Fibroblast of mammary gland (primary cell): ENCODE results near the gene PREP.
A peak's percentile ranks its signal among the peaks of the same experiment; 100 is the strongest.

Experiments used
- DNase-seq: peaks from one replicate; pipeline ENCODE4 v3.0.0-alpha.2; 2010; ENCODE audit warnings: low read depth
- H3K4me3 ChIP-seq: 2 replicates; pipeline ENCODE4 v1.5.1; 2011; ENCODE audit warnings: low read depth, mild to moderate bottlenecking, low read length, moderate library complexity; ENCODE audit not compliant: control insufficient read depth
- TF ChIP-seq, protein P1 (sequence below): conservative IDR thresholded peaks from 2 replicates; pipeline ENCODE4 v1.5.1; 2011; ENCODE audit warnings: low read depth, low read length, inconsistent platforms; ENCODE audit not compliant: control insufficient read depth, insufficient read depth

The PREP gene

DNA sequence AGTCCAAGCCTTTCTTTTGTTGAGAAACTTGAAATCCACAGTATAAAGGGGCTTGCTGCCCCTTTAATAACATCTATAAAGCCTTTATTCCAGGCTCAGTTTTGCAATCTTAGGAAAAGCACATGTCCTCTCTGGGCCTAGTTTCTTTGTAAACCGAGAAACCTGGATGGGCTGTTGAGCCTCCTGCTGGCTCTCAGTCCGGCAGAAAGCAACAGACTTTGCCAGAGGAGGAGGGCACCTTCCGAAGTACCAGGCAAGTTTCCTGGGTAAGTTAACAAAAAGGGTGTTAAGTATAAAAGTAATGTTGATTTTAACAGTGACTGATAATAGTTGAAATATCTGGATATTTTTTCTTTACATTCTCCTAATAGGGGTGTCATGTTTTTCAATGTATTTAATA, 124.1 kb downstream of the PREP start:
- TF ChIP-seq, protein P1, sequence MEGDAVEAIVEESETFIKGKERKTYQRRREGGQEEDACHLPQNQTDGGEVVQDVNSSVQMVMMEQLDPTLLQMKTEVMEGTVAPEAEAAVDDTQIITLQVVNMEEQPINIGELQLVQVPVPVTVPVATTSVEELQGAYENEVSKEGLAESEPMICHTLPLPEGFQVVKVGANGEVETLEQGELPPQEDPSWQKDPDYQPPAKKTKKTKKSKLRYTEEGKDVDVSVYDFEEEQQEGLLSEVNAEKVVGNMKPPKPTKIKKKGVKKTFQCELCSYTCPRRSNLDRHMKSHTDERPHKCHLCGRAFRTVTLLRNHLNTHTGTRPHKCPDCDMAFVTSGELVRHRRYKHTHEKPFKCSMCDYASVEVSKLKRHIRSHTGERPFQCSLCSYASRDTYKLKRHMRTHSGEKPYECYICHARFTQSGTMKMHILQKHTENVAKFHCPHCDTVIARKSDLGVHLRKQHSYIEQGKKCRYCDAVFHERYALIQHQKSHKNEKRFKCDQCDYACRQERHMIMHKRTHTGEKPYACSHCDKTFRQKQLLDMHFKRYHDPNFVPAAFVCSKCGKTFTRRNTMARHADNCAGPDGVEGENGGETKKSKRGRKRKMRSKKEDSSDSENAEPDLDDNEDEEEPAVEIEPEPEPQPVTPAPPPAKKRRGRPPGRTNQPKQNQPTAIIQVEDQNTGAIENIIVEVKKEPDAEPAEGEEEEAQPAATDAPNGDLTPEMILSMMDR: no peak
- H3K4me3 ChIP-seq: no peak overlapping the region
- DNase-seq: no peak

DNA sequence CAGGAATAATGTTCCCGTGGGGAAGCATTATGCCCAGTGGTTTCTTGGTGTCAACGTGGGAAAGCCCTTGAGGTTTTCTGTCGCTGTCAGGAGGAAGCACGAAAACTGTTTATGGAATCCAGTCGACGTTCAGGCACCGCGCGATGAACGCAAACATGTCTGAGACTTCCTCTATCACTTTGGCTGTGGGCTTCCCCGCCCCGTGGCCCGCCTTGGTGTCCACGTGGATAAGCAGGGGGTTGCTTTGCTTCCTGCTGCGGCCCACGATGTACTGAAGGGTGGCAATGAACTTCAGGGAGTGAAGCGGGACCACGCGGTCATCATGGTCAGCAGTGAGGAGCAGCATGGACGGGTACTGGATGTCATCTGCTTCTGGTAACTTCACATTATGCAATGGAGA, 124.8 kb downstream of the PREP start:
- TF ChIP-seq, protein P1: no peak
- no peak overlapping the region for H3K4me3 ChIP-seq

DNA sequence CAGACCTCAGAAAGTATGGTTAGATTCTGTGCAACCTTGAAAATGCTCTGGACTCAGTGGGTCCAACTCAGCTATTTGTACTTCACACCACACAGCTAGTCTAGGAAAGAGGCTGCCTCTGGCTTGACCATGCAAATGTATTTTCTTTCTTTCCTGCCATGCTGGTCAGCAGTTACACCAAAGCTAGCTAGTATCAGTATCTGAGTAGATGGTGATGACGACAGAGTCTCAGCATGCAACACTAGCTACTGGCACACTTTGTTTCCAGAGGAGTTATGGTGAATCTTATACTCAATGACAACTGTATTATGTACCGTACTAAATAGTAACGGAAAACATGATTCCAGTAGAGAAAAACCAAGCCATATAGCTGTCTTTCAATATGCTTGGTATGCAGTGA, 126.5 kb downstream of the PREP start:
- TF ChIP-seq, protein P1: no peak
- no peak overlapping the region for H3K4me3 ChIP-seq
- DNase-seq: peak; percentile 10

More for the DNA sequence above, 124.8 kb downstream of the PREP start:
- no peak for DNase-seq

DNA sequence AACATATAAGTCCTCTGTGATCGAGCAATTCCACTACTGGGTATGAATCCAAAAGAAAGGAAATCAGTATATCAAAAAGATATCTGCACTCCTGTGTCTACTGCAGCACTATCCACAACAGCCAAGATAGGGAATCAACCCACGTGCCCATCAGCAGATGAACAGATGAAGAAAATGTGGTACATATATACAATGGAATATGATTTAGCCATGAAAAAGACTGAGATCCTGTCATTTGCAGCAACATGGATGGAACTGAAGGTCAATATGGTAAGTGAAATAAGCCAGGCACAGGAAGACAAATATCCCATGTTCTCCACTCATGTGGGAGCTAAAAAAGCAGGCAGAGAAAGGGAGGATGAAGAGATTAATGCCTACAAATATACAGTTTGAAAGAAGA, 127.3 kb downstream of the PREP start:
- TF ChIP-seq, protein P1: no peak
- DNase-seq: no peak

DNA sequence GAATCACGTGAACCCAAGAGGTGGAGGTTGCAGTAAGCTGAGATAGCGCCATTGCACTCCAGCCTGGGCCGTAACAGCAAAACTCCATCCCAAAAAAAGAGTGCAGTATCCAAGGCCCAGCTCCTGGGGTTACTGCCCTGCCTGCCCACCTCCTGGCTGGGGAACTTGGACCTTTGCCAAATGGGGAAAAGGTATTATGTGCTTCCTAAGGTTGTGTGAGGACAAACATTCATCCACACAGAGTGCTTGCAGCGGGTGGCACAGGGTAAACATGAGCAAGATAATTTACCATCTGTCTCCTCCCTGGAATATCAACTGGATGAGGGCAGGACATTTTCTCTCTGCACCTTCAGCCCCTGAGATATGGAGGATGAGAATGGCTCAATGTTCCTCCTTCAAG, 128.2 kb downstream of the PREP start:
- no peak for DNase-seq
- TF ChIP-seq, protein P1: no peak
- H3K4me3 ChIP-seq: no peak overlapping the region

More for the DNA sequence above, 127.3 kb downstream of the PREP start:
- no peak overlapping the region for H3K4me3 ChIP-seq

DNA sequence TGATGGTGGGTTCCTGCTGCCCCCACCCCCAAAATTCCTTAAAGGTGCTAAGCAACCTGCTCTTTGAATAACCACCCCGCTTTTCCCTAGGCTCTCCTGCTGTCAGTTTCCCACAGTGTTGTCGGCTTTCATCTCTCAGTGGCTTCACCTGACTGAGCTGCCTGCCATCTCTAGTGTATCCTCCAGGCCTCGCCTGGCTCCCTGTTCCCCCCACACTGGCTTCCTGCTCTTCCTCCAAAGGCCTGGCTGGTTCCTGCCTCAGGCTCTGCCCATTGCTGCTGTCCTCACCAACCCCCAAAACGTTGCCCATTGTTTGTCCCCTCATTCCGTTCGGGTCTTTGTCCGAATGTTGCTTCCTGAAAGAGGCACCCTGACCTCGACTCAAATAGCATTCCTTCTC, 129.3 kb downstream of the PREP start:
- TF ChIP-seq, protein P1: no peak
- no peak for DNase-seq
- no peak overlapping the region for H3K4me3 ChIP-seq

DNA sequence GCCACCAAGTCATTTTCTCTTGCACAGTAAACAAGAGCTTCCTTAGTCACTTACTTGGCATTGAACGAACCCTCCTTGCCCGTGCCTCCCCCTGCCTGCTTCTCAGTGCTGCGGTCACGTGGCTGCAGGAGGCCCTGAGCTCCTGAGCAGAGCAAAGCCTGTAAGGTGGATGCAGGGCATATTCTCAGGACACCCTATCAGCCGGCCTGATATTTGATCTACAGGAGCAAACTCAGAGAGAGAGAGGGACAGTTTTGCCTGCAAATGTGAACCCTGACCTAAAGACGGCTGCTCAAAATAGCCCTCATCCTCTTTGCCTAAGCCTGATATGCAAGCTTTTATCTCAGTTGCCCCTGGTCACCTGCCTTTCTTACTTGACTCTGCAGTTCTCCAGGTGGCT, 130.1 kb downstream of the PREP start:
- H3K4me3 ChIP-seq: no peak overlapping the region
- TF ChIP-seq, protein P1: no peak
- peak; percentile 16 for DNase-seq
